Bronchial epithelial cell (primary cell): ENCODE measurements around the gene FBXO44. TPM values are rescaled to one million over a fixed set of nuclear protein-coding genes. Genes with fewer than 3 reads are reported as not detected.
A peak's percentile ranks its signal among the peaks of the same experiment; 100 is the strongest.

ENCODE experiments used
- DNase-seq: peaks from one replicate; pipeline ENCODE4 v3.0.0-alpha.2; 2010; ENCODE audit warnings: low read depth
- FAIRE-seq: peaks from 2 replicates; lab custom pipeline; 2011; peaks lifted over from hg19 to GRCh38; lab: Jason Lieb, UNC
- H3K27me3 ChIP-seq: 2 replicates; pipeline ENCODE4 v1.5.1; 2011; ENCODE audit warnings: low read length; ENCODE audit not compliant: control insufficient read depth, insufficient read depth
- H3K36me3 ChIP-seq: 2 replicates; pipeline ENCODE4 v1.5.1; 2011; ENCODE audit warnings: low read length; ENCODE audit not compliant: control insufficient read depth, insufficient read depth
- H3K4me3 ChIP-seq: 2 replicates; pipeline ENCODE4 v1.5.1; 2011; ENCODE audit warnings: mild to moderate bottlenecking, low read depth, low read length, control low read depth
- total RNA-seq: library from RNA; depleted of rRNA; stranded (reverse); fragments of >200 nt; gene quantifications from 2 replicates; pipeline ENCODE4 v1.2.1, GENCODE V29; 2014
- TF ChIP-seq, protein P1 (sequence below): IDR thresholded peaks from 2 replicates; pipeline ENCODE4 v1.5.1; 2011; ENCODE audit warnings: mild to moderate bottlenecking, moderate library complexity, low read length, control low read depth, inconsistent platforms; ENCODE audit not compliant: insufficient read depth, severe bottlenecking

Gene FBXO44
- total RNA-seq, 1 donor from 2014 or later, result 9.0 TPM

- no peak for DNase-seq
- H3K4me3 ChIP-seq, result no peak overlapping the region
- no peaks in the 10 kb centered on the region for H3K27me3 ChIP-seq
- FAIRE-seq, result peak; percentile 80
- peaks cover 16% of the 10 kb centered on the region for H3K36me3 ChIP-seq
- TF ChIP-seq, protein P1, sequence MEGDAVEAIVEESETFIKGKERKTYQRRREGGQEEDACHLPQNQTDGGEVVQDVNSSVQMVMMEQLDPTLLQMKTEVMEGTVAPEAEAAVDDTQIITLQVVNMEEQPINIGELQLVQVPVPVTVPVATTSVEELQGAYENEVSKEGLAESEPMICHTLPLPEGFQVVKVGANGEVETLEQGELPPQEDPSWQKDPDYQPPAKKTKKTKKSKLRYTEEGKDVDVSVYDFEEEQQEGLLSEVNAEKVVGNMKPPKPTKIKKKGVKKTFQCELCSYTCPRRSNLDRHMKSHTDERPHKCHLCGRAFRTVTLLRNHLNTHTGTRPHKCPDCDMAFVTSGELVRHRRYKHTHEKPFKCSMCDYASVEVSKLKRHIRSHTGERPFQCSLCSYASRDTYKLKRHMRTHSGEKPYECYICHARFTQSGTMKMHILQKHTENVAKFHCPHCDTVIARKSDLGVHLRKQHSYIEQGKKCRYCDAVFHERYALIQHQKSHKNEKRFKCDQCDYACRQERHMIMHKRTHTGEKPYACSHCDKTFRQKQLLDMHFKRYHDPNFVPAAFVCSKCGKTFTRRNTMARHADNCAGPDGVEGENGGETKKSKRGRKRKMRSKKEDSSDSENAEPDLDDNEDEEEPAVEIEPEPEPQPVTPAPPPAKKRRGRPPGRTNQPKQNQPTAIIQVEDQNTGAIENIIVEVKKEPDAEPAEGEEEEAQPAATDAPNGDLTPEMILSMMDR, result no peak
Observed at GRCh38 chr1:11673089-11673769, 18.6 kb downstream of the FBXO44 start.

- Histone ChIP-seq H3K4me3 (no peak overlapping the region), H3K27me3 (no peaks in the 10 kb centered on the region), H3K36me3 (peaks cover 15% of the 10 kb centered on the region)
- DNase-seq (no peak), FAIRE-seq (no peak)
- TF ChIP-seq, protein P1, result no peak
Observed at GRCh38 chr1:11674488-11674887, 19.8 kb downstream of the FBXO44 start.

GRCh38 chr1:11675325-11675724, 20.6 kb downstream of the FBXO44 start:
- Histone ChIP-seq H3K4me3 (no peak overlapping the region), H3K27me3 (no peaks in the 10 kb centered on the region), H3K36me3 (peaks cover 15% of the 10 kb centered on the region)
- TF ChIP-seq, protein P1, result no peak
- no peak for DNase-seq
- no peak for FAIRE-seq

- FAIRE-seq (peak; percentile 36), DNase-seq (no peak)
- no peak overlapping the region for H3K4me3 ChIP-seq
- no peaks in the 10 kb centered on the region for H3K27me3 ChIP-seq
- TF ChIP-seq, protein P1, result no peak
- peaks cover 15% of the 10 kb centered on the region for H3K36me3 ChIP-seq
Observed at GRCh38 chr1:11676386-11677103, 21.9 kb downstream of the FBXO44 start.

DNA sequence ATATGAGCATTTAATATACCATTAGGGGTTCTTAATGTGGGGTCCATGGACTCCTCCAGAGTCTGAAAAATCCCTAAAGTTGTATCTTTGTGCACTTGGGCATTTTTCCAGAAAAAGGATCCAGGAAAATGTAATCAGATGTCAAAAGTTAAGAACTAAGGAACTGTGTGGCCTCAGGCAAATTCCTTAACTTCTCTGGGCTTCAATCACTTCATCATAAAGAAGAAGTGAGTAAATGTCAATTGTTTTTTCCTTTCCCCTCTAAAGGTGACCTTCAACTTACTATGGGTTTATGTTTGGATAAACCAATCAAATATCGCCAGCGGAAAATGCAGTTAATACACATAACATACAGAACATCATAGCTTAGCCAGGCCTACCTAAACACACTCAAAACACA, 23.8 kb downstream of the FBXO44 start:
- peaks cover 4% of the 10 kb centered on the region for H3K27me3 ChIP-seq
- no peak for FAIRE-seq
- H3K36me3 ChIP-seq, result peaks cover 13% of the 10 kb centered on the region
- TF ChIP-seq, protein P1, result no peak
- no peak for DNase-seq
- no peak overlapping the region for H3K4me3 ChIP-seq
